ENCODE measurements around the gene GATA6.

DNA sequence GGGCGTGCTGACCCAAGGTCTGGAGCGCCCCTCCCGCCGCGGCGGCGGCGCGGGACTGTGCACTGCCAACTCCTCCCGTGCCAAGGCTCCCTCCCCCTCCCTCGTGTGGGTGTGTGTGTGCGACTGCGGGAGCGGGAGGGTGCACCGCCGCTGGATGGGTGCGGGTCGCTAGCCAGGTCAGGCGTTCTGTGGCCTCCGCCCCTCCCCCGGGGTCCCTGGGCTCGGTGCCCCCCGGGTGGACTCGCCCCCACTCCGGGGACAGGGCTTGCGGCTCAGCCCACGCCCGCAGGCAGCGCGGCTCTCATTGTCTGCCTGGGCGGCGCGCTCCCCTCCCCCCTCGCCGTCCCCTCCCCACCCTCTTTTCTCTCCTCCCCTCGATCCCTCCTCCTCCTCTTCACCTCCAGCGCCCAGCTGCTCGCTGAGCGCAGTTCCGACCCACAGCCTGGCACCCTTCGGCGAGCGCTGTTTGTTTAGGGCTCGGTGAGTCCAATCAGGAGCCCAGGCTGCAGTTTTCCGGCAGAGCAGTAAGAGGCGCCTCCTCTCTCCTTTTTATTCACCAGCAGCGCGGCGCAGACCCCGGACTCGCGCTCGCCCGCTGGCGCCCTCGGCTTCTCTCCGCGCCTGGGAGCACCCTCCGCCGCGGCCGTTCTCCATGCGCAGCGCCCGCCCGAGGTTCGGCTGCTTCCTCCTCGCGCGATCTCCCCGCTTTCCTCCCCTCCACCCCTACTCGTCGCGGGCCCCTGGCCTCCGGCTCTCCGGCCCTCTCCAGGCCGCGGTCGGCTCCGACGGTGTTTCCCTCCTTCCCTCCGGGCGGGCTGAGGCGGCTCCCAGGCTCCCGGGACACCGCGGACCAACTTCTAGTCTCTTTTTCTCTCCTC, at the start of gene GATA6:
- TF ChIP-seq, protein P1, sequence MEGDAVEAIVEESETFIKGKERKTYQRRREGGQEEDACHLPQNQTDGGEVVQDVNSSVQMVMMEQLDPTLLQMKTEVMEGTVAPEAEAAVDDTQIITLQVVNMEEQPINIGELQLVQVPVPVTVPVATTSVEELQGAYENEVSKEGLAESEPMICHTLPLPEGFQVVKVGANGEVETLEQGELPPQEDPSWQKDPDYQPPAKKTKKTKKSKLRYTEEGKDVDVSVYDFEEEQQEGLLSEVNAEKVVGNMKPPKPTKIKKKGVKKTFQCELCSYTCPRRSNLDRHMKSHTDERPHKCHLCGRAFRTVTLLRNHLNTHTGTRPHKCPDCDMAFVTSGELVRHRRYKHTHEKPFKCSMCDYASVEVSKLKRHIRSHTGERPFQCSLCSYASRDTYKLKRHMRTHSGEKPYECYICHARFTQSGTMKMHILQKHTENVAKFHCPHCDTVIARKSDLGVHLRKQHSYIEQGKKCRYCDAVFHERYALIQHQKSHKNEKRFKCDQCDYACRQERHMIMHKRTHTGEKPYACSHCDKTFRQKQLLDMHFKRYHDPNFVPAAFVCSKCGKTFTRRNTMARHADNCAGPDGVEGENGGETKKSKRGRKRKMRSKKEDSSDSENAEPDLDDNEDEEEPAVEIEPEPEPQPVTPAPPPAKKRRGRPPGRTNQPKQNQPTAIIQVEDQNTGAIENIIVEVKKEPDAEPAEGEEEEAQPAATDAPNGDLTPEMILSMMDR (IDR thresholded peaks at IDR 0.05; ENCODE audit: insufficient read depth, low read length, poor library complexity, severe bottlenecking), result no peak
- no peak for TF ChIP-seq EZH2phosphoT487 (conservative IDR thresholded peaks at IDR 0.05; ENCODE audit: low read length)
